DMS53 (cell line): ENCODE measurements around the gene CRBN.

ENCODE experiments used
- DNase-seq: peaks from one replicate; lab custom pipeline; 2025; lab: John Stamatoyannopoulos, UW

Gene CRBN

DNA sequence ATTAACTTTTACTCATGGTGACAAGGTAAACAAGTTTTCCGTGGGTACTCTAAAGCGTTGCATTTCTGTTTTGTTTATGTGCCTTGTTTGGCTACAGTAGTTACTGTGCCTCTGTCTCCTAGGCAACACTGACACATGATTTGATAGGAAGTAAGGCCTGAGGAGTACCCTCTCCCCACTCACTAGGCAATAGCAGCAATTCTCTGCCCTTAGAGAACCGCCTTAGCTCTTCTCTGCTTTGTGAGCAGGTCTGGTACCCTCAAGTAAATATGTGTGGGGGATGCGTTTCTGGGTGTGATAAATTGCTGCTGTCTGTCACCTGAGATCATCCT lies 69.2 kb downstream of the CRBN start, which contains the start of gene IL5RA:
Gene IL5RA, minus strand, starts transcription at position 76 of the 332 bp plus-strand sequence. CDS start 5,390 bp downstream, outside the sequence.
- peak; percentile 77 for DNase-seq

DNA sequence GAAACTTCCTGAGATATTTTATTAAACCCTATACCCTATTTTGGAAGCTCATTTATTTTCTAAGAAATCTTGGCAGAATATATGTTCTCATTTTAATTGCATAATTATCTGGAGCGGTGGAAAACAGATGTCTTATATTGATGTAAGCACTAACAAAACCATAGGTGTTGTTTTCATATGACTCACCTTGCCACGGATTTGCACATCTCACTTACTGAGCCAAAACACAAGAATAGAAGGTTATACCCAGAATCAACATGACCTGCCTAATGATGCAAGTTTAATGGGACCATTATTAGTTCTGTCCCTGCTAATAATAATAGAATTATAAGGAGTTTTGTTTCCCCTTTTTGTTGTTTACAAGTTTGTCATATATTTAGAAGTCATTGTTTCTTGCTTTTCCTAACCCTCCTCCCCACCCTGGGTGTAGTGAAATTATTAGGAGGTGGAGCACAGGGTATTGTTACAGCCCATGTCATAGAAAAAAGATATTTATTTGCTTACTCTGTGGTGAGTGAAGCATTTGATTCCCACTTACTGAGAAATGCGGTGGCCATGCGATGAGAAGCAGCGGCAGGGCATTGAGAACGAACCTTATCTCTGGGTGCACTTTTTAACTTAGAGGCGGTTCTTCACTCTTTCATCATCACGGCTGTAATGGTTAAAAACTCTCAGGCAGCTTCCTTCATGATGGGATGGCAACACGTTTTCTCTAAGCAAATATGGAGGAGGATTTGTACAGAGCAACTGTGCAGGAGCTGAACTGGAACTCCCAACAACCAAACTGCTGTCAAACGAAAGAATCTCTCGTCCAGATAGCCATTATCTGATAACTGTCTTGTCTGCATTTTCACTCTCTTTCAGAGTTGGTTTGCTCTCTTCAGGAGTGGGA lies 69.8 kb downstream of the CRBN start:
- peak; percentile 42 for DNase-seq

DNA sequence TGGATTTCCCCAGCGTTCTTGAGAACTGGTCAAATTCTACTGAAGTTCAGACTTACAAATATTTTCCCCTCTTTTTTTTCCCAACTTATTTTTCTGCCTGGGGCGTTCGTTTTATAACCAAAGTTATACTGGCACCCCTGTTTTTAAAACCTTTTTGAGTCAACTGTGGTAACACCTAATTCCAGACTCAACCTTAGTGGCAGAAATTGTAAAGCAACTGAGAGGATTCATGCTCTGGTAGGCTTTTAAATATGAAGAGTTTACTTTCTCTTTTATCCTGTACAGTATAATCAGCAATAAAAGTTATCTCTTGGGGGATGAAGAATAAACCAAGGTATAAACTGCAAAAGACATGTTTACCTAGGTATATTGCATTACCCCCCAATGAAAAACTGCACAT lies 71.6 kb downstream of the CRBN start:
- DNase-seq: no peak

DNA sequence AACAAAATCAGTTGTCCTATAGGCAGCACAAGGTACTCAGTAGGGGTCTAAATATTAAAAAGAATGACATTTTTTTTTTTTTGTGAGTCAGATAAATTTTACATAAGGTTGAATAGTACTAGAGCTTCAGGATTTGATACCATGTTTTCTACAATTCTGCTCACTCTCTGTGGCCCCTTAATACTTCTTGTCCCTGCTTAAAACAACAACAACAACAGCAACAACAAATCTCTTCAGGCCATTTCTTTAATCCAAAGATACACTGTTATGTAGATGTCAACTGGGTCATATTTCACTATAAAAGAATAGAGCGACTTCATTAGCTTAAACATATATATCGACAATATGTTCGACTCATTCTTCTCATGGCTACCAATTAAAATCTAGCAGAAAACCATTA lies 72.3 kb downstream of the CRBN start:
- DNase-seq: no peak

DNA sequence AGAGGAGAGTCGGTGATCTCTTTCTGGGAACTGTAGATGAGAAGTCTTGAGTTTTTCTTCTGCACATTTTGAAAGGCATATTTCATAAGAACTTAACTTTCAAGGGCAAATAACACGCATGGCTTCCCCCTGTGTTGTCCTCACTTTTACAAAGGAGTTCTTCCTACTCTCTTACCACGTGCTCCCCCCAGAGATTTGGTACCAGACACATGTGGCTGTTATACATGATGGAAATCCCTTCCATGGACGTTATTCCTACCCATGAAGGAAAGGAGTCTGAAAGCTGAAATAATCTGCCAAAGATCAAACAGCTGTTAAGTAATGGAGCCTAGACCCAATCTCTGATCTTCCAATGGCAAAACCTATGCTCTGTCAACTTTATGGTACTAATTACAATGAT lies 73.7 kb downstream of the CRBN start:
- no peak for DNase-seq

DNA sequence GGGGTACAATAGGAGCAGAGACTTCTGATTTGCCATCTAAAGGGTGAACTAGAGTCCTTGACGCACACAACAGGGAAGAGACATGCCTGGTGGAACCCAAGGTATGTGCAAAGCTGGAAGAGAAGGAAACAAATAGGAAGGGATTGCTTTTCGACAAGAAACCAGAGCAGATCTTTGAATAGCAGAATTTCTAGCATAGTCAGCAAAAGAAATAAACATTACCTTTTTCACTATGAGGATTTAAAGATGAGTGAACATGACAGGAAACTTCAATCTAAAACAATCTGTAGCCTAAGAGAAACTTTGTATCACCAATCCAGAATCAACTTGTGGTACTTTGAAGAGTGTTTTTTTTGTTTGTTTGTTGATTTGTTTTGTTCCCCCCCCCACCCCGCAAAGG lies 74.2 kb downstream of the CRBN start:
- DNase-seq: no peak

DNA sequence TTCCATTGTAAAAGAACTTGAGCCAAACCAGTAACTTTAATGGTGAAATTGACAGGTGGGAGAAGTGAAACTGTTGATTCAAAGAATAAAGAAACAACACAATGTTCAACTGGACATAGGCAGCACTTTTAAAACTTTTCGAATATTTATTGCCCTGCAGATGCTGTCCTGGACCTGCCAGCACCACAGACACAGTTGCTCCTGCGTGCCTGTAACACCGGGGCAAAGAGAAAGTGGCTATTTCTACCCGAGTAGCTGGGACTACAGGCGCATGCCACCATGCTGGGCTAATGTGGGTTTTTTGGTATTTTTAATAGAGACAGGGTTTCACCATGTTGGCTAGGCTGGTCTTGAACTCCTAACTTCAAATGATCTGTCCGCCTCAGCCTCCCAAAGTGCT lies 76.7 kb downstream of the CRBN start:
- DNase-seq: no peak

DNA sequence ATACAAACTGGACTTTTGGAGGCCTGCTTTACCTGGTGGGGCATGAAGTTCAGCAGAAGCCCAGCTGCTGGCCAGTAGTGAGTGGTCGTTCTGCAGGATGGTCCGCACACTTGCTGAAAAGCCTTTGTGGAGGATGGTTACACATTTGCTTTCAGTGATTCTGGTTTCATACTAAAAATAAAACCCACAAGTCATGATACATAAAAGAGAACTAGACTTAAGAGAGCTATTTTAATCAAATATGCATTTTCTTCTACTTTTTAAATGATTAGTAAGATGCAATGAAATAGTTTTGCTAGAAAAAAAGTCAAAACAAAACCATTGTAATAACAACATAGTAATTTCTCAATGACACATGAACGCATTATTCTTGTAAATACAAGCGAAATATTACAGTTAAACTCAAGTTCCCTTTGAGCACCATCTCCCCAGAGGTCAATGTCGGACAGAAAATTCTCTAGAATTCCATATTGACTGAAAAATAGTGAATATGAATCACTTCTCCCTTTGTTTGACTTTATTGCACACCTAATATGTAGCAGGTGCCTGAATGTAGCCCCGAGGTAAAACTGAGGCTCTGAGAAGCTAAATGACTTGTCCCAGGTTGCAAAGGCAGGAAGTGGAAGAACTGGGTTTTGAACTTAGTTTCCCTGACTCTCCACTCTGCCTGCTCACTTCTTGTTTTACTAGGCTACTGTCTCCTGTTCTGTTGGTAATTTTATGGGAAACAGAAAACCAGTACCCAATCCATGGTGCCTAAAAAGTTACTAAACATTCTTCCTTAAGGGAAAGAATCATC lies 77.6 kb downstream of the CRBN start:
- DNase-seq: no peak
